ENCODE measurements around the gene TANGO6.

TANGO6 gene

GRCh38 chr16:68999114-68999513, 155.8 kb downstream of the TANGO6 start:
- no peak for DNase-seq

- DNase-seq, result no peak
Measured at GRCh38 chr16:69003500-69003899, 160.2 kb downstream of the TANGO6 start.

- no peak for DNase-seq
Measured at GRCh38 chr16:69005641-69006355, 162.5 kb downstream of the TANGO6 start.

GRCh38 chr16:69012906-69013305, 169.6 kb downstream of the TANGO6 start:
- no peak for DNase-seq

- DNase-seq, result no peak
Measured at GRCh38 chr16:69013991-69014390, 170.7 kb downstream of the TANGO6 start.

- DNase-seq, result no peak
Measured at GRCh38 chr16:69014811-69015210, 171.5 kb downstream of the TANGO6 start.

- DNase-seq, result no peak
Measured at GRCh38 chr16:69017036-69017783, 173.9 kb downstream of the TANGO6 start.

GRCh38 chr16:69019811-69020210, 176.5 kb downstream of the TANGO6 start:
- no peak for DNase-seq

- no peak for DNase-seq
Measured at GRCh38 chr16:69029121-69029520, 185.8 kb downstream of the TANGO6 start.

GRCh38 chr16:69031877-69032301, 188.6 kb downstream of the TANGO6 start:
- DNase-seq, result no peak

- DNase-seq, result no peak
Measured at GRCh38 chr16:69033151-69033949, 190.0 kb downstream of the TANGO6 start.

- DNase-seq, result no peak
Measured at GRCh38 chr16:69035375-69035774, 192.0 kb downstream of the TANGO6 start.

GRCh38 chr16:69036399-69037091, 193.2 kb downstream of the TANGO6 start:
- no peak for DNase-seq

- DNase-seq, result no peak
Measured at GRCh38 chr16:69037373-69038160, 194.2 kb downstream of the TANGO6 start.

- DNase-seq, result no peak
Measured at GRCh38 chr16:69039333-69039941, 196.1 kb downstream of the TANGO6 start.

GRCh38 chr16:69040144-69040909, 197.0 kb downstream of the TANGO6 start:
- no peak for DNase-seq

- DNase-seq, result no peak
Measured at GRCh38 chr16:69048328-69049120, 205.2 kb downstream of the TANGO6 start.

GRCh38 chr16:69049146-69049545, 205.8 kb downstream of the TANGO6 start:
- no peak for DNase-seq
